K562 (cell line): Measurements from ENCODE around the gene PPTC7. TPM values are rescaled to one million over a fixed set of nuclear protein-coding genes. Genes with fewer than 3 reads are reported as not detected.

Source experiments
- ATAC-seq: fragments of 200-7000 bp; cut with Tn5 transposase; 3 replicates; pipeline ENCODE4 v1.9.1; 2020; ENCODE audit warnings: moderate library complexity
- Bru-seq: library from RNA; stranded (reverse); fragments of 400-500 nt; gene quantifications from one replicate; lab custom pipeline; 2021; lab: Mats Ljungman, UMichigan
- BruChase-seq, 2 experiments: library from RNA; stranded (reverse); fragments of 400-500 nt; gene quantifications; one replicate each; lab custom pipeline; 2021; lab: Mats Ljungman, UMichigan
- BruUV-seq: library from RNA; stranded (reverse); fragments of 400-500 nt; replicated peaks from 2 replicates; lab custom pipeline; 2021; lab: Mats Ljungman, UMichigan
- CTCF ChIA-PET: fragments of 300-600 bp; formaldehyde crosslinking; extraction: SDS; loops from one replicate; lab custom pipeline; 2021; ENCODE audit warnings: low intra/inter-chr PET ratio; lab: Yijun Ruan, JAX
- POLR2A ChIA-PET: fragments of 300-600, 350-650 bp; sonication (Branson Sonifier 250); formaldehyde crosslinking; extraction: SDS; loops from one replicate; lab custom pipeline; 2021; ENCODE audit warnings: antibody characterized with exemption, inconsistent platforms; lab: Yijun Ruan, JAX
- DNase-seq, 4 experiments: peaks; one replicate each; pipeline versions ENCODE4 v3.0.0 to v3.0.0-alpha.2; 2011 to 2018; ENCODE audit warnings: low spot score in 3 of 4, mixed read lengths in 3 of 4; ENCODE audit errors: extremely low read depth in 1 of 4
- FAIRE-seq: peaks from 2 replicates; lab custom pipeline; 2011; peaks lifted over from hg19 to GRCh38; lab: Jason Lieb, UNC
- H2AFZ ChIP-seq: 2 replicates; pipeline ENCODE4 v1.6.0; 2011; ENCODE audit warnings: low read depth, low read length, control low read depth, inconsistent platforms
- H3K27ac ChIP-seq: fragments of 200-600 bp; 3 replicates; pipeline ENCODE4 v1.8.0; 2011; ENCODE audit warnings: low read depth, mild to moderate bottlenecking, control low read depth, inconsistent platforms, low read length, moderate library complexity, mixed read lengths; ENCODE audit errors: extremely low read depth
- H3K27me3 ChIP-seq, 2 experiments: fragments of 300-600 bp in 1 of 2; 2 replicates in 1 of 2; 3 replicates in 1 of 2; pipeline versions ENCODE4 v1.6.0 to v1.8.0; 2011; ENCODE audit warnings: inconsistent platforms in 2 of 2, low read length in 2 of 2, mild to moderate bottlenecking in 1 of 2, mixed read lengths in 1 of 2, moderate library complexity in 1 of 2; ENCODE audit not compliant: control insufficient read depth in 2 of 2, insufficient read depth in 2 of 2
- H3K36me3 ChIP-seq: fragments of 300-600 bp; 3 replicates; pipeline ENCODE4 v1.8.0; 2011; ENCODE audit warnings: mild to moderate bottlenecking, low read length, inconsistent platforms; ENCODE audit not compliant: control insufficient read depth, insufficient read depth
- H3K4me1 ChIP-seq, 2 experiments: fragments of 200-600 bp in 1 of 2; replicated peaks in 1 of 2; 2 replicates in 1 of 2; 3 replicates in 1 of 2; pipeline versions ENCODE4 v1.5.1 to v1.8.0; 2011; ENCODE audit warnings: inconsistent platforms in 2 of 2, low read length in 2 of 2, mild to moderate bottlenecking in 1 of 2, mixed read lengths in 1 of 2, moderate library complexity in 1 of 2; ENCODE audit not compliant: control insufficient read depth in 2 of 2, insufficient read depth in 2 of 2
- H3K4me2 ChIP-seq: 2 replicates; pipeline ENCODE4 v1.6.1; 2011; ENCODE audit warnings: low read length, control low read depth, inconsistent platforms, mixed read lengths; ENCODE audit not compliant: insufficient read depth
- H3K4me3 ChIP-seq: fragments of 200-600 bp; sonication (generic), shearing (Covaris generic); 2 replicates; pipeline ENCODE4 v1.5.1; 2016; ENCODE audit warnings: control low read depth, inconsistent platforms
- H3K79me2 ChIP-seq: fragments of 200-600 bp; 3 replicates; pipeline ENCODE4 v1.8.0; 2011; ENCODE audit warnings: low read length, inconsistent platforms; ENCODE audit not compliant: control insufficient read depth, insufficient read depth
- H3K9ac ChIP-seq, 2 experiments: 2 replicates each; pipeline versions ENCODE4 v1.6.0 to v1.6.1; 2011; ENCODE audit warnings: low read depth in 2 of 2, low read length in 2 of 2, control low read depth in 1 of 2, inconsistent platforms in 1 of 2, mild to moderate bottlenecking in 1 of 2, mixed read lengths in 1 of 2; ENCODE audit not compliant: insufficient read depth in 1 of 2
- H3K9me1 ChIP-seq: one replicate; pipeline ENCODE4 v1.6.0; 2011; ENCODE audit warnings: inconsistent platforms, mild to moderate bottlenecking, low read length, moderate library complexity; ENCODE audit not compliant: control insufficient read depth, insufficient read depth
- H3K9me3 ChIP-seq: replicated peaks from 2 replicates; pipeline ENCODE4 v1.5.1; 2011; ENCODE audit warnings: low read depth, low read length, inconsistent platforms; ENCODE audit not compliant: control insufficient read depth, insufficient read depth
- H4K20me1 ChIP-seq: replicated peaks from 2 replicates; pipeline ENCODE4 v1.6.1; 2011; ENCODE audit warnings: low read length, inconsistent platforms, mixed read lengths; ENCODE audit not compliant: control insufficient read depth, insufficient read depth
- GTF2F1 ChIP-seq: IDR thresholded peaks from 2 replicates; pipeline ENCODE4 v1.6.1; 2011; ENCODE audit warnings: low read depth, low read length, improper control_type of control experiment
- IFI16 ChIP-seq: fragments of 250-450 bp; sonication (Bioruptor Pico); IDR thresholded peaks from 2 replicates; pipeline ENCODE4 v2.1.2; 2022; ENCODE audit warnings: mild to moderate bottlenecking, inconsistent platforms
- JUNB ChIP-seq: fragments of 450-650 bp; formaldehyde crosslinking; conservative IDR thresholded peaks from 2 replicates; pipeline ENCODE4 v1.4.0; 2020; ENCODE audit warnings: mild to moderate bottlenecking
- RFX5 ChIP-seq: IDR thresholded peaks from 2 replicates; pipeline ENCODE4 v1.6.1; 2011; ENCODE audit warnings: low read depth, mild to moderate bottlenecking, improper control_type of control experiment, low read length
- RHOXF2B ChIP-seq: fragments of 250-450 bp; sonication (Bioruptor Pico); conservative IDR thresholded peaks from 2 replicates; pipeline ENCODE4 v1.5.1; 2021
- ZNF507 ChIP-seq: conservative IDR thresholded peaks from 2 replicates; pipeline ENCODE4 v1.6.1; 2017; ENCODE audit warnings: missing genetic modification characterization, missing compliant biosample characterization
- WGBS: fragments of 100-300 bp; shearing (Covaris generic); methylation state at CpG from one replicate; pipeline ENCODE4 v1.1.6; 2016; ENCODE audit warnings: low coverage, mixed read lengths; ENCODE audit not compliant: insufficient coverage; ENCODE audit errors: missing lambda C conversion rate; 5-methylcytosine and 5-hydroxymethylcytosine counted together
- in situ Hi-C: fragments of 300-500 bp; cut with MboI; formaldehyde crosslinking; loops from 4 replicates; pipeline ENCODE4 v1.15.0; 2018; ENCODE audit warnings: inconsistent platforms, mixed read lengths
- intact Hi-C: fragments of 100-400 bp; cut with micrococcal nuclease; formaldehyde crosslinking; loops from 2 replicates; pipeline ENCODE4 v1.14.2; 2022
- long read RNA-seq, 3 experiments: library from polyadenylated mRNA in 2 of 3; library from RNA in 1 of 3; unstranded in 2 of 3; stranded (forward) in 1 of 3; transcript quantifications; one replicate each; pipeline ENCODE4 v2.0.0, GENCODE V29; 2019 to 2022
- polyA minus RNA-seq, 3 experiments: library from RNA; depleted of rRNA, polyadenylated mRNA; stranded (reverse); fragments of >200 nt; gene quantifications; 2 replicates each; pipeline ENCODE4 v1.2.3, GENCODE V29; 2011
- polyA plus RNA-seq, 8 experiments: library from polyadenylated mRNA; depleted of rRNA in 4 of 8; stranded (reverse) in 5 of 8; unstranded in 3 of 8; fragments of >200 nt; fragmentation: Nextera tagmentation in 2 of 8; fragmentation: Illumina TruSeq in 1 of 8; extraction: Ambion mirVana in 2 of 8; extraction: Trizol in 1 of 8; gene quantifications; 2 replicates each; pipeline versions ENCODE4 v1.2.1 to v1.2.3, GENCODE V29; 2011 to 2014; ENCODE audit warnings: inconsistent platforms in 1 of 8, missing spikeins in 1 of 8
- total RNA-seq, 7 experiments: library from RNA; depleted of rRNA in 6 of 7; stranded (reverse); fragments of >200 nt in 6 of 7; fragmentation: Illumina TruSeq in 2 of 7; extraction: Trizol in 2 of 7; gene quantifications; 2 replicates each; pipeline versions ENCODE4 v1.2.1 to v1.2.3, GENCODE V29; 2011 to 2021; ENCODE audit warnings: low replicate concordance in 1 of 7
- TF ChIP-seq, protein P1 (sequence below): fragments of 450-650 bp; formaldehyde crosslinking; IDR thresholded peaks from 2 replicates; pipeline ENCODE4 v1.4.0; 2022; ENCODE audit warnings: mild to moderate bottlenecking, moderate library complexity
- TF ChIP-seq, protein P2 (sequence below): fragments of 450-650 bp; IDR thresholded peaks from 2 replicates; pipeline ENCODE4 v1.6.1; 2018; ENCODE audit not compliant: partially characterized antibody

Gene PPTC7, protein sequence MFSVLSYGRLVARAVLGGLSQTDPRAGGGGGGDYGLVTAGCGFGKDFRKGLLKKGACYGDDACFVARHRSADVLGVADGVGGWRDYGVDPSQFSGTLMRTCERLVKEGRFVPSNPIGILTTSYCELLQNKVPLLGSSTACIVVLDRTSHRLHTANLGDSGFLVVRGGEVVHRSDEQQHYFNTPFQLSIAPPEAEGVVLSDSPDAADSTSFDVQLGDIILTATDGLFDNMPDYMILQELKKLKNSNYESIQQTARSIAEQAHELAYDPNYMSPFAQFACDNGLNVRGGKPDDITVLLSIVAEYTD
- total RNA-seq (2011; cell fraction: chromatin; rRNA removed; ENCODE audit: low replicate concordance) = 18.9 and 40.1 TPM in 2 replicates
- 12.0 and 15.0 TPM in 2 replicates for total RNA-seq (2011; cell fraction: nucleolus; rRNA removed)
- total RNA-seq (2011; cell fraction: nucleoplasm; rRNA removed) = 29.2 and 51.3 TPM in 2 replicates
- 5.3 and 5.4 TPM in 2 replicates for total RNA-seq (2014; rRNA removed)
- total RNA-seq (2014; rRNA removed; fragmentation: Illumina TruSeq; extraction: Trizol) = 11.9 and 12.1 TPM in 2 replicates
- 7.6 and 8.0 TPM in 2 replicates for total RNA-seq (2015; rRNA removed; fragmentation: Illumina TruSeq; extraction: Trizol)
- total RNA-seq (2021) = 19.3 and 21.8 TPM in 2 replicates
- polyA plus RNA-seq (2011; rRNA removed) = 21.6 and 23.1 TPM in 2 replicates
- 7.9 and 14.3 TPM in 2 replicates for polyA plus RNA-seq (2011; cell fraction: cytosol; rRNA removed)
- polyA plus RNA-seq (2011; cell fraction: nucleus; rRNA removed) = 17.9 and 24.3 TPM in 2 replicates
- polyA plus RNA-seq (2012) = 13.8 and 15.4 TPM in 2 replicates
- 18.2 and 19.5 TPM in 2 replicates for polyA plus RNA-seq (2014; fragmentation: Illumina TruSeq; extraction: Trizol)
- 1 to 10 TPM; 2.6 to 4.7 TPM for polyA plus RNA-seq (2014; fragmentation: Nextera tagmentation; extraction: Ambion mirVana)
- polyA plus RNA-seq (2014; rRNA removed) = 15.2 and 16.9 TPM in 2 replicates
- 36.0 and 39.7 TPM in 2 replicates for polyA minus RNA-seq (2011; rRNA and poly(A)+ RNA removed)
- 14.9 and 17.1 TPM in 2 replicates for polyA minus RNA-seq (2011; cell fraction: cytosol; rRNA and poly(A)+ RNA removed)
- polyA minus RNA-seq (2011; cell fraction: nucleus; rRNA and poly(A)+ RNA removed) = 11.0 and 20.3 TPM in 2 replicates
- Bru-seq, nascent RNA = percentile 89 among the genes with signal in this experiment
- percentile 90 among the genes with signal in this experiment for BruChase-seq, experiment 1, labeled RNA remaining after a 2-hour chase
- percentile 92 among the genes with signal in this experiment for BruChase-seq, experiment 2, labeled RNA remaining after a 6-hour chase
- long read RNA-seq, experiment 1, full-length matches to known transcripts = 8 of 35 reads
- long read RNA-seq, experiment 1, partial matches to known transcripts = 5 of 35 reads
- long read RNA-seq, experiment 1, other reads (novel, unspliced or antisense) = 22 of 35 reads
- long read RNA-seq, experiment 2, partial matches to known transcripts = 0 of 19 reads
- long read RNA-seq, experiment 2, other reads (novel, unspliced or antisense) = 19 of 19 reads
- long read RNA-seq, experiment 3, partial matches to known transcripts = 0 of 2 reads
- long read RNA-seq, experiment 3, other reads (novel, unspliced or antisense) = 2 of 2 reads

DNA sequence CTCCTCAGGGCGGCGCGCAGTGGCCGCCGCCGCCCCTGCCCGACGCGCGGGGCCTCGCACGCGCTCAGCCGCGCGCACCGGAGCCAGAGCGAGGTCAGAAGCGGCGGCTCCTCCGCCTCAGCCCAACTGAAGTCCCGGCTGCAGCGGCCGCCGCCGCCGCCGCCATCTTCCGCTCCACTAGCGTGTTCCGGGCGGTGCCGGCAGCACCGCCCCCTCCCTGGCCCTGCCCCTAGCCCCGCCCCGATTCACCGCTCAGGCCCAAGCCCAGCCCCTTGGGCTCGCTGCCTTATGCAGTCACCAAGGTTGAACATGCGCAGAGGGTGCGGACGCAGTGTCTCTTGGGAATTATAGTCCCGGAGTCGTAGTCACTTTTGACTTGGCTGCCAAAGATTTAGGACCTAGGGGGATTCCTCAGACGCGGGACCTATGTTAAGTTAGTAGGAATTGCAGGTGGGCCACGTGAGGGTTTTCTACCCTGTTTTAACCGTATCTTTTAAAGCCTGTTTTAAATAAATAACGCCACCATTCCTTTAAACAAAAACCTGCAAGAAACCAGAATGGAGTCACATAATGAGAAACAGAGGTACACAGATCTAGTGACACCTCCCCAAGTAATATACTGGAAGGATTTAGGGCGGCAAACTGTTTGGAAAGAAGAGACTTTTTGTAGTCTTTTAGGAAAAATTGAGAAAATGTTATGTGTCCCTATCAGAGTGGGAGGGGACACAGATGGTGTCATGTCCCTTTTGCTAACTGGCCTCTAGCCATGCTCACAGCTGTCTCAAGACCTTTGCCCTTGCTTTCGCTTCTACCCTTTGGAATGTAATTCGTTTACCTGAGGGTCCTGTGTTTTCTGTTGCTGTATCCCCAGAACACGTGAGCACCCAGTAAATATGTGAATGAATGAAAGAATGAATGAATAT is at the start of gene PPTC7:
Gene PPTC7, minus strand, starts transcription at position 182 of the 923 bp plus-strand sequence. CDS start 287 bp downstream, outside the sequence.
- Histone ChIP-seq H4K20me1 (peaks cover 21% of the 10 kb centered on the region), H3K27ac (peak within 1 kb of the TSS; percentile 84), H3K4me3 (peak within 1 kb of the TSS; percentile 87), H3K9me3 (no peaks in the 10 kb centered on the region), H3K4me1 (peaks cover 23 to 28% of the 10 kb centered on the region in 2 experiments; a peak in 4 of 5 replicates), H3K9me1 (no peaks in the 10 kb centered on the region), H2AFZ (peak within 1 kb of the TSS; percentile 75), H3K79me2 (peaks cover 50% of the 10 kb centered on the region), H3K9ac (peak within 1 kb of the TSS; percentile 85 to 95), H3K27me3 (no peaks in the 10 kb centered on the region), H3K4me2 (peak within 1 kb of the TSS; percentile 92), H3K36me3 (no peaks in the 10 kb centered on the region; the same call in 2 of the 3 replicates)
- POLR2A ChIA-PET = interaction anchor here (0.5 to 2.5 kb wide), 3 partner anchors 11 to 155 kb away, joined by 3 to 10 read pairs (median 3); no protein-coding TSS in a partner anchor
- whole genome bisulfite sequencing = 0% methylated on average over 26 of the region's 52 CpGs
- CTCF ChIA-PET = no interaction called here
- peak; percentile 97 for ATAC-seq
- TSS peak; percentile 80 for BruUV-seq
- intact Hi-C loops = loop anchor here (2.0 kb wide), 1 partner anchor 71 kb away; no protein-coding TSS in a partner anchor
- in situ Hi-C loops = no loop called here
- DNase-seq = peak; percentile 95 to 98 (median 96)
- peak; percentile 90 for FAIRE-seq
- TF ChIP-seq, protein P1, sequence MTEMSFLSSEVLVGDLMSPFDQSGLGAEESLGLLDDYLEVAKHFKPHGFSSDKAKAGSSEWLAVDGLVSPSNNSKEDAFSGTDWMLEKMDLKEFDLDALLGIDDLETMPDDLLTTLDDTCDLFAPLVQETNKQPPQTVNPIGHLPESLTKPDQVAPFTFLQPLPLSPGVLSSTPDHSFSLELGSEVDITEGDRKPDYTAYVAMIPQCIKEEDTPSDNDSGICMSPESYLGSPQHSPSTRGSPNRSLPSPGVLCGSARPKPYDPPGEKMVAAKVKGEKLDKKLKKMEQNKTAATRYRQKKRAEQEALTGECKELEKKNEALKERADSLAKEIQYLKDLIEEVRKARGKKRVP = no peak
- TF ChIP-seq ZNF507 (tag) (no peak), JUNB (CRISPR knock-in tag) (no peak), GTF2F1 (no peak), IFI16 (CRISPR knock-in tag) (no peak), RHOXF2B (CRISPR knock-in tag) (no peak), RFX5 (no peak)
- TF ChIP-seq, protein P2, sequence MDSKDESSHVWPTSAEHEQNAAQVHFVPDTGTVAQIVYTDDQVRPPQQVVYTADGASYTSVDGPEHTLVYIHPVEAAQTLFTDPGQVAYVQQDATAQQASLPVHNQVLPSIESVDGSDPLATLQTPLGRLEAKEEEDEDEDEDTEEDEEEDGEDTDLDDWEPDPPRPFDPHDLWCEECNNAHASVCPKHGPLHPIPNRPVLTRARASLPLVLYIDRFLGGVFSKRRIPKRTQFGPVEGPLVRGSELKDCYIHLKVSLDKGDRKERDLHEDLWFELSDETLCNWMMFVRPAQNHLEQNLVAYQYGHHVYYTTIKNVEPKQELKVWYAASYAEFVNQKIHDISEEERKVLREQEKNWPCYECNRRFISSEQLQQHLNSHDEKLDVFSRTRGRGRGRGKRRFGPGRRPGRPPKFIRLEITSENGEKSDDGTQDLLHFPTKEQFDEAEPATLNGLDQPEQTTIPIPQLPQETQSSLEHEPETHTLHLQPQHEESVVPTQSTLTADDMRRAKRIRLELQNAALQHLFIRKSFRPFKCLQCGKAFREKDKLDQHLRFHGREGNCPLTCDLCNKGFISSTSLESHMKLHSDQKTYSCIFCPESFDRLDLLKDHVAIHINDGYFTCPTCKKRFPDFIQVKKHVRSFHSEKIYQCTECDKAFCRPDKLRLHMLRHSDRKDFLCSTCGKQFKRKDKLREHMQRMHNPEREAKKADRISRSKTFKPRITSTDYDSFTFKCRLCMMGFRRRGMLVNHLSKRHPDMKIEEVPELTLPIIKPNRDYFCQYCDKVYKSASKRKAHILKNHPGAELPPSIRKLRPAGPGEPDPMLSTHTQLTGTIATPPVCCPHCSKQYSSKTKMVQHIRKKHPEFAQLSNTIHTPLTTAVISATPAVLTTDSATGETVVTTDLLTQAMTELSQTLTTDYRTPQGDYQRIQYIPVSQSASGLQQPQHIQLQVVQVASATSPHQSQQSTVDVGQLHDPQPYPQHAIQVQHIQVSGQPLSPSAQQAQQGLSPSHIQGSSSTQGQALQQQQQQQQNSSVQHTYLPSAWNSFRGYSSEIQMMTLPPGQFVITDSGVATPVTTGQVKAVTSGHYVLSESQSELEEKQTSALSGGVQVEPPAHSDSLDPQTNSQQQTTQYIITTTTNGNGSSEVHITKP = no peak
